Measurements from ENCODE around the gene ZNF609. TPM values are rescaled to one million over a fixed set of nuclear protein-coding genes. Genes with fewer than 3 reads are reported as not detected.
A peak's percentile ranks its signal among the peaks of the same experiment; 100 is the strongest.

ZNF609 gene
- total and polyA plus RNA-seq, 10 of the 15 experiments (the other 5 are each of a cell fraction or from before 2014, with no cell fraction given) = 5.1 to 35.3 (median 13.6) TPM

DNA sequence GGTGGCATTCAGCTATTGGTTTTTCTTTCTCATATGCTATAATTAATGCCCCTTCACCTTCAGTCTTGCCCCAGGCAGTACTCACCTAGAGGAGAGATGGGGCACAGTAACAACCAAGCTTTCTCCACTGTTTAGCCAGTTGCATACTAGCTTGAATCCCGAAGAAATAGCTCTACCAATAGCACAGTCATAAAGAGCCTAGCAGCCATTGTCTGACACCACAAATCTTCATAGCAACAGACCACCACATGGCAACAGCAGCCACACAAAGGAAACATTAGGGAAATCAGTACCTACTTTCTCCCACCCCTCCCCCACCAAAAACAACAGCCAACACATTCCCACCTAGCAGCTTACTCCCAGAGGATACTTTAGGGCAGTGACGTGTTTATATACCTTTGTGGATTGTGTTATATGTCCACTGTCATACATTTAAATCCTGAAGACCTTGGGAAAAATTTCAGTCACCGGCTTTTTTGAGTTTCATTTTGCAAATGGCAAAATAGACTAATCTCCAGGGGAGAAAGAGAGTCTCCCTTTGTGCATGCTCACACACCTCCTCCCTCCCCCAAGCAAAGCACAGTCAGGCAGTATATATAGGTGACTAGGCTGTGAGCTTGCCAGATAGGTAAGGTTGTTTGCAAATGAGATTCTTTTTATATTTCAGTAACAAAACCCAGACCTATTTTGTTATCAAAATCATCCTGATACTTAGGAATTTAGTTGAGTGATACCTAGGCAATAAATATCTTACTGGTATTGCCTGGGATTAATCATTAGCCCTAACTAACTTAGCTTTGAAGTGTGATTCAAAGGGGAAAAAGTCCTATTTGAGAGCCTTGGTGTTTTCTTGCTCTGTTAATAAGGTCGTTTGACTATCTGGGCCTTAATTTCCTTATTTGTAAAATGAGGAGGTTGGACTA lies 174.5 kb downstream of the ZNF609 start (continued):
- TF ChIP-seq RAD21 (IDR thresholded peaks at IDR 0.05; ENCODE audit: insufficient read depth, low read depth, low read length) (no peak), YBX1 (IDR thresholded peaks at IDR 0.05) (peak; percentile 73; the same call in 1 of the 2 replicates), ZNF24 (IDR thresholded peaks at IDR 0.05) (peak; percentile 70), TCF3 (IDR thresholded peaks at IDR 0.05; ENCODE audit: borderline replicate concordance, insufficient read depth, low read depth, low read length) (peak; percentile 63; the same call in 1 of the 2 replicates), PAX8 (IDR thresholded peaks at IDR 0.05) (0 out of 2 replicates have a peak, but pooled peaks have one; percentile 44), TAF1 (IDR thresholded peaks at IDR 0.05; ENCODE audit: borderline replicate concordance, low read depth, low read length) (no peak), IRF4 (IDR thresholded peaks at IDR 0.05; ENCODE audit: low read depth, low read length) (peak; percentile 99), KDM1A (IDR thresholded peaks at IDR 0.05; ENCODE audit: borderline replicate concordance) (no peak), BHLHE40 (IDR thresholded peaks at IDR 0.05; ENCODE audit: borderline replicate concordance in 1 of 2, low read depth in 2 of 2, low read length in 1 of 2) (peak; percentile 61 to 71; a peak in 3 of 4 replicates), NFYA (IDR thresholded peaks at IDR 0.05; ENCODE audit: borderline replicate concordance, low read depth, low read length) (no peak), MTA3 (IDR thresholded peaks at IDR 0.05; ENCODE audit: borderline replicate concordance, low read length) (peak; percentile 84; the same call in 1 of the 2 replicates), NFYB (IDR thresholded peaks at IDR 0.05; ENCODE audit: insufficient read depth, low read depth, low read length) (no peak), NRF1 (conservative IDR thresholded peaks at IDR 0.05; ENCODE audit: low read depth, low read length) (no peak), PML (IDR thresholded peaks at IDR 0.05; ENCODE audit: low read length) (0 out of 2 replicates have a peak, but pooled peaks have one; percentile 67), FOXM1 (IDR thresholded peaks at IDR 0.05; ENCODE audit: low read depth, low read length) (peak; percentile 94), RBBP5 (conservative IDR thresholded peaks at IDR 0.05) (no peak), SUPT20H (IDR thresholded peaks at IDR 0.05; ENCODE audit: borderline replicate concordance, control insufficient read depth, low read depth, low read length) (no peak)
- TF ChIP-seq, protein P1, sequence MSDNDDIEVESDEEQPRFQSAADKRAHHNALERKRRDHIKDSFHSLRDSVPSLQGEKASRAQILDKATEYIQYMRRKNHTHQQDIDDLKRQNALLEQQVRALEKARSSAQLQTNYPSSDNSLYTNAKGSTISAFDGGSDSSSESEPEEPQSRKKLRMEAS (IDR thresholded peaks at IDR 0.05; ENCODE audit: low read depth, low read length) = no peak
- TF ChIP-seq, protein P2, sequence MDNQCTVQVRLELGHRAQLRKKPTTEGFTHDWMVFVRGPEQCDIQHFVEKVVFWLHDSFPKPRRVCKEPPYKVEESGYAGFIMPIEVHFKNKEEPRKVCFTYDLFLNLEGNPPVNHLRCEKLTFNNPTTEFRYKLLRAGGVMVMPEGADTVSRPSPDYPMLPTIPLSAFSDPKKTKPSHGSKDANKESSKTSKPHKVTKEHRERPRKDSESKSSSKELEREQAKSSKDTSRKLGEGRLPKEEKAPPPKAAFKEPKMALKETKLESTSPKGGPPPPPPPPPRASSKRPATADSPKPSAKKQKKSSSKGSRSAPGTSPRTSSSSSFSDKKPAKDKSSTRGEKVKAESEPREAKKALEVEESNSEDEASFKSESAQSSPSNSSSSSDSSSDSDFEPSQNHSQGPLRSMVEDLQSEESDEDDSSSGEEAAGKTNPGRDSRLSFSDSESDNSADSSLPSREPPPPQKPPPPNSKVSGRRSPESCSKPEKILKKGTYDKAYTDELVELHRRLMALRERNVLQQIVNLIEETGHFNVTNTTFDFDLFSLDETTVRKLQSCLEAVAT (IDR thresholded peaks at IDR 0.05) = peak; percentile 83
- TF ChIP-seq, protein P3, sequence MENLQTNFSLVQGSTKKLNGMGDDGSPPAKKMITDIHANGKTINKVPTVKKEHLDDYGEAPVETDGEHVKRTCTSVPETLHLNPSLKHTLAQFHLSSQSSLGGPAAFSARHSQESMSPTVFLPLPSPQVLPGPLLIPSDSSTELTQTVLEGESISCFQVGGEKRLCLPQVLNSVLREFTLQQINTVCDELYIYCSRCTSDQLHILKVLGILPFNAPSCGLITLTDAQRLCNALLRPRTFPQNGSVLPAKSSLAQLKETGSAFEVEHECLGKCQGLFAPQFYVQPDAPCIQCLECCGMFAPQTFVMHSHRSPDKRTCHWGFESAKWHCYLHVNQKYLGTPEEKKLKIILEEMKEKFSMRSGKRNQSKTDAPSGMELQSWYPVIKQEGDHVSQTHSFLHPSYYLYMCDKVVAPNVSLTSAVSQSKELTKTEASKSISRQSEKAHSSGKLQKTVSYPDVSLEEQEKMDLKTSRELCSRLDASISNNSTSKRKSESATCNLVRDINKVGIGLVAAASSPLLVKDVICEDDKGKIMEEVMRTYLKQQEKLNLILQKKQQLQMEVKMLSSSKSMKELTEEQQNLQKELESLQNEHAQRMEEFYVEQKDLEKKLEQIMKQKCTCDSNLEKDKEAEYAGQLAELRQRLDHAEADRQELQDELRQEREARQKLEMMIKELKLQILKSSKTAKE (IDR thresholded peaks at IDR 0.05; ENCODE audit: low read depth, poor library complexity, severe bottlenecking) = peak; percentile 96
- TF ChIP-seq, protein P4, sequence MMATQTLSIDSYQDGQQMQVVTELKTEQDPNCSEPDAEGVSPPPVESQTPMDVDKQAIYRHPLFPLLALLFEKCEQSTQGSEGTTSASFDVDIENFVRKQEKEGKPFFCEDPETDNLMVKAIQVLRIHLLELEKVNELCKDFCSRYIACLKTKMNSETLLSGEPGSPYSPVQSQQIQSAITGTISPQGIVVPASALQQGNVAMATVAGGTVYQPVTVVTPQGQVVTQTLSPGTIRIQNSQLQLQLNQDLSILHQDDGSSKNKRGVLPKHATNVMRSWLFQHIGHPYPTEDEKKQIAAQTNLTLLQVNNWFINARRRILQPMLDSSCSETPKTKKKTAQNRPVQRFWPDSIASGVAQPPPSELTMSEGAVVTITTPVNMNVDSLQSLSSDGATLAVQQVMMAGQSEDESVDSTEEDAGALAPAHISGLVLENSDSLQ (IDR thresholded peaks at IDR 0.05) = no peak
- TF ChIP-seq, protein P5, sequence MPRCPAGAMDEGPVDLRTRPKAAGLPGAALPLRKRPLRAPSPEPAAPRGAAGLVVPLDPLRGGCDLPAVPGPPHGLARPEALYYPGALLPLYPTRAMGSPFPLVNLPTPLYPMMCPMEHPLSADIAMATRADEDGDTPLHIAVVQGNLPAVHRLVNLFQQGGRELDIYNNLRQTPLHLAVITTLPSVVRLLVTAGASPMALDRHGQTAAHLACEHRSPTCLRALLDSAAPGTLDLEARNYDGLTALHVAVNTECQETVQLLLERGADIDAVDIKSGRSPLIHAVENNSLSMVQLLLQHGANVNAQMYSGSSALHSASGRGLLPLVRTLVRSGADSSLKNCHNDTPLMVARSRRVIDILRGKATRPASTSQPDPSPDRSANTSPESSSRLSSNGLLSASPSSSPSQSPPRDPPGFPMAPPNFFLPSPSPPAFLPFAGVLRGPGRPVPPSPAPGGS (IDR thresholded peaks at IDR 0.05; ENCODE audit: borderline replicate concordance, insufficient read depth, low read depth, low read length, poor library complexity, severe bottlenecking) = peak; percentile 88
